Body of pancreas (tissue), 4 donors: ENCODE data around the gene CAMK1D. TPM values are rescaled to one million over a fixed set of nuclear protein-coding genes. Genes with fewer than 3 reads are reported as not detected.
"Not testable (repeated sequence)": the region's sequence is repeated elsewhere in the genome, so short reads cannot be mapped to it uniquely, and the experiment has no call there.

Experiments
- ATAC-seq: fragments of 150-250 bp; one replicate; pipeline ENCODE4 v1.9.1; 2016
- DNase-seq, 4 donors: peaks; one replicate each; pipeline ENCODE4 v3.0.0-alpha.2; 2019
- H3K27ac ChIP-seq, 4 donors: fragments of 200-600 bp; sonication (generic); 1 replicate in 3 of 4; 2 replicates in 1 of 4; pipeline versions ENCODE4 v1.5.1 to v1.6.1; 2016 to 2019; ENCODE audit warnings: mild to moderate bottlenecking in 1 of 4, mixed read lengths in 1 of 4, moderate library complexity in 1 of 4
- H3K27me3 ChIP-seq, 2 donors: fragments of 200-600 bp; sonication (generic); one replicate each; pipeline ENCODE4 v1.6.0; 2016; ENCODE audit warnings: mild to moderate bottlenecking in 1 of 2
- H3K36me3 ChIP-seq, 2 donors: fragments of 200-600 bp; sonication (generic); replicated peaks in 1 of 2; 2 replicates each; pipeline ENCODE4 v1.5.1; 2016; ENCODE audit warnings: low read depth in 2 of 2; ENCODE audit not compliant: insufficient read depth in 1 of 2
- H3K4me1 ChIP-seq: fragments of 200-600 bp; sonication (generic); one replicate; pipeline ENCODE4 v1.6.0; 2016
- H3K4me3 ChIP-seq, 2 donors: fragments of 200-600 bp; sonication (generic); 1 replicate in 1 of 2; 2 replicates in 1 of 2; pipeline ENCODE4 v1.5.1; 2016 to 2019
- H3K9me3 ChIP-seq, 3 donors: fragments of 200-600 bp; sonication (generic); 1 replicate in 2 of 3; 2 replicates in 1 of 3; pipeline ENCODE4 v1.5.1; 2016
- POLR2A ChIP-seq, 3 donors: fragments of 450-650 bp; IDR thresholded peaks; one replicate each; pipeline ENCODE4 v1.6.1; 2016; ENCODE audit warnings: antibody characterized with exemption in 3 of 3, mild to moderate bottlenecking in 2 of 3
- WGBS, 2 donors: methylation state at CpG; one replicate each; pipeline ENCODE4 v1.1.5; 2017; 5-methylcytosine and 5-hydroxymethylcytosine counted together
- intact Hi-C: fragments of 100-400 bp; cut with DNase I; formaldehyde crosslinking; loops from one replicate; pipeline ENCODE4 v1.15.1; 2023
- total RNA-seq, 2 donors: library from RNA; depleted of rRNA; stranded (reverse); fragments of >200 nt; gene quantifications; one replicate each; pipeline ENCODE4 v1.1.0, GENCODE V29; 2016
- TF ChIP-seq, protein P1 (sequence below), 7 experiments: fragments of 450-650 bp in 4 of 7; fragments of 200-600 bp in 3 of 7; sonication (generic) in 3 of 7; IDR thresholded peaks; one replicate each; pipeline ENCODE4 v1.5.1; 2016 to 2019; ENCODE audit warnings: antibody characterized with exemption in 7 of 7

The CAMK1D gene
- total RNA-seq = 10 to 100 TPM; 12.5 to 14.2 TPM

DNA sequence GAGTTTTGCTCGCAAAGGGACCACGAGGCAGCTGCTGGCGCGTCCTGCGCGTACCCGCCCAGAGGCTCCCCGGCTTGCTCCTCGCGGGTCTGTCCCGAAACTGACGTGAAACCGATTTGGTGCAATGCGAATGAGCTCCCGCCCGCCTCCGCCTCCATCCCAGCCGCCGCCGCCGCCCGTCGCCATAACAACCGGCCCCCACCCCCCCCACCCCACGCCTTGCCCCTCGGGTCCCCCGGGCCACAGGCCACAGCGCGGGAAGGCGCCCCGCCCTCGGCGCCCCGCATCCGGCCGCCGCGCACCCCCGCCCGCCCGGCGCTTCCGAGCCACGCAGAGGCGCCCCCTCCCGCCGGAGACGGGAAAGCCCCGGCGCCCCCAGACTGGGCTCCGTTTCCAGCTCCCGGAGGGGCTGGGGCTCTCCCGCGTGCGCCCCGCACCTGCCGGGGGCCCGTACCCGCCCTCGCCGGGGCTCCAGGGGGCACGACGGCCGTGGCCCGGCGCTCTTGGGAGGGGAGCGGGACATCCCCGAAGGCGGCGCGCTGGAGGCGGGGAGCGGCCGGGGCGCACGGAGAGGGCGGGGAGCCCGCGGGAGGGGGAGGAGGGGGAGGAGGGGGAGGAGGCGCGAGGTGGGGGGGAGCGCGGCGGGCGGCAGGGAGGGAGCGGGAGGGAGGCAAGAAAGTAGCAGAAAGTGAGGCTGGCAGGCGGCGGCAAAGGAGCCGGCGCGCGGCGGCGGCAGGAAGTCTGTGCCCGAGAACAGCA is at the start of gene CAMK1D:
Gene CAMK1D, plus strand, starts transcription at position 678 of the 759 bp plus-strand sequence.
- DNase-seq = peak; percentile 86 to 90 (median 88)
- intact Hi-C loops = no loop called here

DNA sequence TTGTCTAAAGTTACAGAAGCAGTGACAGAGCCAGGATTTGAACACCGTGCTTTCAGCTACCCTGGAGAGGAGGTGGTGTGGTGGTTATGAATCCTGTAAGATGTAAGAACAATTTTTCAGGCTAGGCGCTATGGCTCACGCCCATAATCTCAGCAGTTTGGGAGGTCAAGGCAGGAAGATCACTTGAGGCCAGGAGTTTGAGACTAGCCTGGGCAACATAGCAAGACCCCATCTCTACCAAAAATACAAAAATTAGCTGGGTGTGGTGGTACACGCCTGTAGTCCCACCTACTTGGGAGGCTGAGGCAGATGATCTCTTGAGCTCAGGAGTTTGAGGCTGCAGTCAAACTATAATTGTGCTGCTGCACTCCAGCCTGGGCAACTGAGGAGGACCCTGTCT is 48.3 kb upstream of the CAMK1D start:
- H3K4me3 ChIP-seq, H3K9me3 ChIP-seq, DNase-seq, intact Hi-C loops, H3K36me3 ChIP-seq, ATAC-seq, H3K27me3 ChIP-seq, H3K27ac ChIP-seq: not testable (repeated sequence)
- 94 to 98% methylated on average over 4 of the region's 4 CpGs for WGBS, 2 donors
- peaks cover 18% of the 10 kb centered on the region for H3K4me1 ChIP-seq

More for the DNA sequence above, at the start of gene CAMK1D:
- no peaks in the 10 kb centered on the region for H3K27me3 ChIP-seq
- WGBS, 2 donors = 0 to 2% methylated on average over 20 to 48 of the region's 95 CpGs
- peak within 1 kb of the TSS; percentile 87 to 96 (median 92) for H3K27ac ChIP-seq
- no peaks in the 10 kb centered on the region for H3K36me3 ChIP-seq
- H3K4me1 ChIP-seq = peaks cover 58% of the 10 kb centered on the region
- peak within 1 kb of the TSS; percentile 67 to 70 for H3K4me3 ChIP-seq
- ATAC-seq = peak; percentile 78
- H3K9me3 ChIP-seq = no peaks in the 10 kb centered on the region
- TF ChIP-seq, protein P1, sequence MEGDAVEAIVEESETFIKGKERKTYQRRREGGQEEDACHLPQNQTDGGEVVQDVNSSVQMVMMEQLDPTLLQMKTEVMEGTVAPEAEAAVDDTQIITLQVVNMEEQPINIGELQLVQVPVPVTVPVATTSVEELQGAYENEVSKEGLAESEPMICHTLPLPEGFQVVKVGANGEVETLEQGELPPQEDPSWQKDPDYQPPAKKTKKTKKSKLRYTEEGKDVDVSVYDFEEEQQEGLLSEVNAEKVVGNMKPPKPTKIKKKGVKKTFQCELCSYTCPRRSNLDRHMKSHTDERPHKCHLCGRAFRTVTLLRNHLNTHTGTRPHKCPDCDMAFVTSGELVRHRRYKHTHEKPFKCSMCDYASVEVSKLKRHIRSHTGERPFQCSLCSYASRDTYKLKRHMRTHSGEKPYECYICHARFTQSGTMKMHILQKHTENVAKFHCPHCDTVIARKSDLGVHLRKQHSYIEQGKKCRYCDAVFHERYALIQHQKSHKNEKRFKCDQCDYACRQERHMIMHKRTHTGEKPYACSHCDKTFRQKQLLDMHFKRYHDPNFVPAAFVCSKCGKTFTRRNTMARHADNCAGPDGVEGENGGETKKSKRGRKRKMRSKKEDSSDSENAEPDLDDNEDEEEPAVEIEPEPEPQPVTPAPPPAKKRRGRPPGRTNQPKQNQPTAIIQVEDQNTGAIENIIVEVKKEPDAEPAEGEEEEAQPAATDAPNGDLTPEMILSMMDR (IDR thresholded peaks at IDR 0.05) = peak in 5 of 7 experiments; percentile 7 to 51 (median 30)
- peak; percentile 70 to 88 (median 82) for TF ChIP-seq POLR2A (IDR thresholded peaks at IDR 0.05)

DNA sequence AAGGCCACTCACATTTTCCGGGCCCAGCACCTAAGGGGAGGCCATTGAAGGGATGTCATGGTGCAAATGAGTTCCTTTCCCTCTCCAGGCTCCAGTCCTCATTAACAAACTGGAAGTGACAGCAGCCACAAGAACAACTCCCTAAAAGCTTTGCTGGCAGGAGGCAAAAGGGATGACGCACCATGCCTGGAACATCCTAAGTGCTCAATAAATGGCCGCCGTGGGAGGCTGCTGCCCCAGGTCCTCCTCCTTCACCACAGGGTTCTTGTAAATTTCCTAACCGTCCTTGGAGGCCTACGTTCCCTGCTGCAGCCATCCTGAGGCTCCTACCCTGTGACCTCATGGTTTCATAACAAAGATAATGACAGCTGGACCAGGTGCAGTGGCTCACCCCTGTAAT is 41.3 kb upstream of the CAMK1D start:
- TF ChIP-seq POLR2A (IDR thresholded peaks at IDR 0.05) = no peak
- TF ChIP-seq, protein P1 (IDR thresholded peaks at IDR 0.05) = no peak
- WGBS, 2 donors = 87% methylated on average over 6 of the region's 6 CpGs
- DNase-seq (peak in 1 of 4 donors; percentile 14), ATAC-seq (no peak)
- no peaks in the 10 kb centered on the region for H3K9me3 ChIP-seq
- no peaks in the 10 kb centered on the region for H3K27me3 ChIP-seq
- no peak overlapping the region for H3K27ac ChIP-seq
- H3K4me1 ChIP-seq = no peaks in the 10 kb centered on the region
- no peak overlapping the region for H3K4me3 ChIP-seq
- intact Hi-C loops = no loop called here
- no peaks in the 10 kb centered on the region for H3K36me3 ChIP-seq

DNA sequence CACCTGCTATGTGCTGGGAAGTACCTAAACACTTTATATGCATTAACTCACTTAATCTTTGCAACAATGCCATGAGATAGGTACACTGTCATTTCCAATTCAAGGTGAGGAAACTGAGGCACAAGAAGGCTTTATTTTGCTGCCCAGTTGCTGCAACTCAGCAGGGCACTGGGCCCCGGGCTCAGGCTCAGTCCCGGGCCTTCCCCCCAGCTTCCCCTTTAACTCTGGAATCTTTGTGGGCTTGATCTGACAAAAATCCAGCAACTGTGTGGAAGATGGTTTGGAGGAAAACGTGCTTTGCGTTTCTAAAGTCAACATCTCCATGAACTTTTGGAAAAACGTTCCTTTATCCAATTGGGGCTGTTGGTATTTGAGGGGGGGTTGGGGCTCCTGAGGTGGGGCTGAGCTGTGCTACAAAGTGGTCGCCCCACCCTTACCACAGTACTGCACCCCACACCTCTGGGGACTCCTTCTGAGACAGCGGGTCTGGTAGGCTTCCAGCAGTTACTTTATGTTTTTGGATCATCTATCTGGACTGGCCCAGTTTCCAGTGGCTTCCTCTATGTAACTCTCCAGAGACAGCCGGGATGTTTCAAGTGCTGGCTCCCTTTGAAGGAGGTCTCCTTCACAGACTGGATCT is 40.5 kb upstream of the CAMK1D start:
- no peaks in the 10 kb centered on the region for H3K36me3 ChIP-seq
- no peaks in the 10 kb centered on the region for H3K4me1 ChIP-seq
- TF ChIP-seq, protein P1 (IDR thresholded peaks at IDR 0.05) = no peak
- no peak for TF ChIP-seq POLR2A (IDR thresholded peaks at IDR 0.05)
- no peak overlapping the region for H3K4me3 ChIP-seq
- WGBS, 2 donors = 65 to 70% methylated on average over 5 to 8 of the region's 8 CpGs
- H3K27me3 ChIP-seq = no peaks in the 10 kb centered on the region
- ATAC-seq = no peak
- no peaks in the 10 kb centered on the region for H3K9me3 ChIP-seq
- H3K27ac ChIP-seq = no peak overlapping the region
- intact Hi-C loops = no loop called here
- no peak for DNase-seq

- H3K27me3 ChIP-seq, DNase-seq, H3K4me3 ChIP-seq, H3K36me3 ChIP-seq, H3K4me1 ChIP-seq, ATAC-seq, intact Hi-C loops, H3K27ac ChIP-seq, H3K9me3 ChIP-seq: not testable (repeated sequence)
- WGBS, 2 donors = 76 to 89% methylated on average over 4 to 5 of the region's 5 CpGs
Measured at GRCh38 chr10:12309783-12310182, 39.6 kb upstream of the CAMK1D start.
